ENCODE results near the gene GZMH. TPM values are rescaled to one million over a fixed set of nuclear protein-coding genes. Genes with fewer than 3 reads are reported as not detected.
A peak's percentile ranks its signal among the peaks of the same experiment; 100 is the strongest.
"Not testable (repeated sequence)": the region's sequence is repeated elsewhere in the genome, so short reads cannot be mapped to it uniquely, and the experiment has no call there.

The GZMH gene, protein sequence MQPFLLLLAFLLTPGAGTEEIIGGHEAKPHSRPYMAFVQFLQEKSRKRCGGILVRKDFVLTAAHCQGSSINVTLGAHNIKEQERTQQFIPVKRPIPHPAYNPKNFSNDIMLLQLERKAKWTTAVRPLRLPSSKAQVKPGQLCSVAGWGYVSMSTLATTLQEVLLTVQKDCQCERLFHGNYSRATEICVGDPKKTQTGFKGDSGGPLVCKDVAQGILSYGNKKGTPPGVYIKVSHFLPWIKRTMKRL
- 10 to 100 TPM; 36.1 to 45.0 TPM for total RNA-seq

DNA sequence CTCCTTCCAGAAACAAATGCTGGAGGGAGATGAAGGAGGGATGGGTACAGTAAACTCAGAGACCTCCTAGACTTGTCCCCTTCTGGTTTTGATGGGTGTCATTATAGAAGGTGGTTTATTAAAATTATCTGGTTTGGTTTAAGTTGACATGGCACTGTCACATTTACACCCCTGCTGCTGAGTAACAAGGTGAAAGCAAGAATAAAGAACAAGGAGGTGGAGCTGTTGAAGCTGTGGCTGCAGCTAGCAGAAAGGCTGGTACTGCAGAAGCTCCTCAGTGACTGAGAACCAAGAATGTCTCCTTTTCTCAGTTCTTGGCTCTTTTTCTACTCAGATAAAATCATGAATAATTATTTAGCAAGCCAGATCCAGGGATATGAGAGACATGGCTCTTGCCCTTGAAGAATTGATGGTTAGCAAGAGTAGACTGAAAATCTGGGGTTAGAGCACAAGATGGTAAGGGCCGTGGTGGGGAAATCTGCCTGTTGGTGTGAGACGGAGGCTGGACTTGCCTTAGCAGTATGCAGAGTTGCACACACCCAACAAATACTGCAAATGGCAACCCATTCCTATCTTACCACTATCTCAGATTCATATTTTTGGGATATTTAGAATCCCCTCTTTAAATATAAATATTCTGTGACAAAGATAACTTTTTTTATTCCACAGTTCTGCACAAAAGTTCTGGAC lies at the start of gene GZMH:
TSS of gene GZMH (minus strand) at position 31 of the 690 bp plus-strand sequence. CDS start 72 bp downstream, outside the sequence.
- ATAC-seq, result peak; percentile 79
- H3K4me1 Mint-ChIP-seq, result peaks cover 61% of the 10 kb centered on the region
- intact Hi-C loops (cut with DNase I, micrococcal nuclease), result loop anchor here (5.0 kb wide), 1 partner anchor 127 kb away; no protein-coding TSS in a partner anchor

DNA sequence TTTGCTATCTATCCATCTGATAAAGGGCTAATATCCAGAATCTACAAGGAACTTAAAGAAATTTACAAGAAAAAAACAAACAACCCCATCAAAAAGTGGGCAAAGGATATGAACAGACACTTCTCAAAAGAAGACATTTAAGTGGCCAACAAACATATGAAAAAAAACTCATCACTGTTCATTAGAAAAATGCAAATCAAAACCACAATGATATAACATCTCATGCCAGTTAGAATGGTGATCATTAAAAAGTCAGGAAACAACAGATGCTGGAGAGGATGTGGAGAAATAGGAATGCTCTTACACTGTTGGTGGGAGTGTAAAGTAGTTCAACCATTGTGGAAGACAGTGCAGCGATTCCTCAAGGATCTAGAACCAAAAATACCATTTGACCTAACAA lies 38.9 kb upstream of the GZMH start:
- H3K27ac Mint-ChIP-seq; H3K36me3 Mint-ChIP-seq (ENCODE audit: low read depth); ATAC-seq; CTCF ChIA-PET; H3K4me3 Mint-ChIP-seq; H3K27me3 Mint-ChIP-seq; DNase-seq; POLR2A ChIA-PET; H3K4me1 Mint-ChIP-seq; intact Hi-C loops (cut with DNase I, micrococcal nuclease): not testable (repeated sequence)
- peaks cover 12% of the 10 kb centered on the region for H3K9me3 Mint-ChIP-seq (ENCODE audit: low read depth)

More for the DNA sequence above, at the start of gene GZMH:
- H3K27ac Mint-ChIP-seq, result peak within 1 kb of the TSS; percentile 55
- DNase-seq, result peak; percentile 50
- H3K9me3 Mint-ChIP-seq (ENCODE audit: low read depth), result no peaks in the 10 kb centered on the region
- H3K36me3 Mint-ChIP-seq (ENCODE audit: low read depth), result no peaks in the 10 kb centered on the region
- ChIA-PET CTCF (interaction anchor here (0.9 to 2.4 kb wide), 3 partner anchors 53 to 69 kb away, joined by 3 to 9 read pairs (median 5); no protein-coding TSS in a partner anchor), POLR2A (no interaction called here)
- H3K27me3 Mint-ChIP-seq, result no peaks in the 10 kb centered on the region
- peak within 1 kb of the TSS; percentile 66 for H3K4me3 Mint-ChIP-seq

GRCh38 chr14:24639905-24640304 lies 30.4 kb upstream of the GZMH start:
- CTCF ChIA-PET, result interaction anchor here (1.0 kb wide), 1 partner anchor 13 kb away, joined by 4 read pairs; no protein-coding TSS in a partner anchor
- H3K9me3 Mint-ChIP-seq (ENCODE audit: low read depth), result no peaks in the 10 kb centered on the region
- H3K4me3 Mint-ChIP-seq, result no peak overlapping the region
- ATAC-seq, result peak; percentile 74
- H3K27me3 Mint-ChIP-seq, result peaks cover 2% of the 10 kb centered on the region
- H3K4me1 Mint-ChIP-seq, result peaks cover 26% of the 10 kb centered on the region
- no peak for DNase-seq
- H3K36me3 Mint-ChIP-seq (ENCODE audit: low read depth), result no peaks in the 10 kb centered on the region
- intact Hi-C loops (cut with DNase I, micrococcal nuclease), result no loop called here
- POLR2A ChIA-PET, result no interaction called here
- peak overlapping the region; percentile 51 for H3K27ac Mint-ChIP-seq

DNA sequence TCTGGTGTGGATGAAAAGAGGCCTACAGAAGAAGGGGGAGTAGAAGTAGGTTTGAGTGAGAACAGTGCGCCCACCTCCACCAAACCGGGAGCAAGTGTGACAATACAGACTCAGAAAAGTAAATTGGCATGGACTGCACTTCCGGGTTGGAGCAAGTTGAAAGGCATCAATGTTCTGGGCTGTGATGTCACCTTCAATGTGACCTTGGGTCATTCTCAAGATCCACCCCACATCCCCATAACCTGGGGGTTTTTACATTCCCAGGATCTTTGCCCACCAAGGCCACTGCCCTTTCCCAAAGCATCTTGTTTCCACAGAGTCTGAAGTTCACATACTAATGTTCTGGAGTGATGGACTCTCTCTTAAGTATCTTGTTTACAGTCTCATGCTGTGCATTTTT lies 29.8 kb upstream of the GZMH start:
- H3K27me3 Mint-ChIP-seq, result peaks cover 2% of the 10 kb centered on the region
- H3K4me1 Mint-ChIP-seq, result peaks cover 28% of the 10 kb centered on the region
- no peaks in the 10 kb centered on the region for H3K9me3 Mint-ChIP-seq (ENCODE audit: low read depth)
- no peak overlapping the region for H3K4me3 Mint-ChIP-seq
- H3K36me3 Mint-ChIP-seq (ENCODE audit: low read depth), result peaks cover 2% of the 10 kb centered on the region
- peak overlapping the region; percentile 51 for H3K27ac Mint-ChIP-seq
- POLR2A ChIA-PET, result no interaction called here
- ATAC-seq (no peak), DNase-seq (no peak)
- intact Hi-C loops (cut with DNase I, micrococcal nuclease), result no loop called here
- CTCF ChIA-PET, result no interaction called here

DNA sequence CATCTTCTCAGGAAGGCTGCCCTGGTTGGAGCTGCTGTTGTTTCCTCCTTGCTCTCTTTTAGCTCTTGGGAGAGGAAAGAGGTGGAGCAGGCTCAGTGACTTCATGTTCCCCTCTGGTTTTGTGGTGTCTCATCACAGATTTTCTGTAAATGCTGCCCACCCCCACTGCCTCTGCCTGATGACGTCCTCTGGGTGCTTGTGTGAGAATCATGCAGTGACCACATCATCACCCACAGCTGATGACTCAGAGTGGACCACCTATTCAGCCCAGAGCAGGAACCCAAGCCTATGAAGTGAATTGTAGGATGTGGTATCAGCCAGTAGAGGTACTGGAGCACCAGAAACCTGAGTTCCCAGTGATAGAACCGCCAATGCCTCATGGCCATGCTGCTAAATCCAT lies 24.7 kb upstream of the GZMH start, which contains the start of gene GZMB:
TSS of gene GZMB (minus strand) at position 33 of the 400 bp plus-strand sequence. CDS start at position 3, 30 bp downstream.
- Mint-ChIP-seq H3K9me3 (ENCODE audit: low read depth) (no peaks in the 10 kb centered on the region), H3K36me3 (ENCODE audit: low read depth) (peaks cover 38% of the 10 kb centered on the region), H3K4me1 (peaks cover 17% of the 10 kb centered on the region), H3K4me3 (peak within 1 kb of the TSS; percentile 78), H3K27ac (peak within 1 kb of the TSS; percentile 90), H3K27me3 (peaks cover 2% of the 10 kb centered on the region)
- ChIA-PET POLR2A (interaction anchor here (0.6 to 1.5 kb wide), 3 partner anchors 26 to 40 kb away, joined by 3 to 9 read pairs (median 5); no protein-coding TSS in a partner anchor), CTCF (interaction anchor here (0.6 to 1.1 kb wide), 4 partner anchors 29 to 100 kb away, joined by 3 read pairs; no protein-coding TSS in a partner anchor)
- DNase-seq (peak; percentile 90), ATAC-seq (peak; percentile 82)
- intact Hi-C loops (cut with DNase I, micrococcal nuclease), result loop anchor here (1.0 kb wide), 3 partner anchors 31 to 59 kb away; no protein-coding TSS in a partner anchor

- Mint-ChIP-seq H3K4me3 (peak overlapping the region; percentile 78), H3K4me1 (peaks cover 17% of the 10 kb centered on the region), H3K36me3 (ENCODE audit: low read depth) (peaks cover 38% of the 10 kb centered on the region), H3K27me3 (peaks cover 2% of the 10 kb centered on the region), H3K9me3 (ENCODE audit: low read depth) (no peaks in the 10 kb centered on the region), H3K27ac (peak overlapping the region; percentile 88)
- ChIA-PET POLR2A (interaction anchor here (0.6 to 1.5 kb wide), 2 partner anchors 27 to 32 kb away, joined by 3 to 5 read pairs; no protein-coding TSS in a partner anchor), CTCF (interaction anchor here (0.6 to 0.7 kb wide), 3 partner anchors 28 to 101 kb away, joined by 3 read pairs; no protein-coding TSS in a partner anchor)
- ATAC-seq (no peak), DNase-seq (no peak)
- intact Hi-C loops (cut with DNase I, micrococcal nuclease), result no loop called here
Measured at GRCh38 chr14:24633353-24633752, 23.9 kb upstream of the GZMH start.

DNA sequence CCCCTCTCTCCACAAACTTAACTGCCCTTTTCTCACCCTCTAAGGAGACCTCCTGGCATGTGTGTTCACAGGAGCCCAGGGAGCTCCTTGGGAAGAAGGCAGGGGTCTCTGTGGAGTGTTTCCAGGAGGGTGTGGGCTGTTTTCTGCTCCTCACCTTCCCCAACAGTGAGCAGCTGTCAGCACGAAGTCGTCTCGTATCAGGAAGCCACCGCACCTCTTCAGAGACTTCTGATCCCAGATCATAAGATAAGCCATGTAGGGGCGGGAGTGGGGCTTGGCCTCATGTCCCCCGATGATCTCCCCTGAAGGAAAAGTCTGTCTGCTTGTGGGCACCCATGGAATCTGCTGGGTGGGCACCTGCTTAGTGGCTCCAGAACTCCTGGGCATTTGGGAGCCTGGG lies 23.3 kb upstream of the GZMH start:
- Mint-ChIP-seq H3K36me3 (ENCODE audit: low read depth) (peaks cover 38% of the 10 kb centered on the region), H3K4me1 (peaks cover 17% of the 10 kb centered on the region), H3K27ac (peak overlapping the region; percentile 88), H3K4me3 (peak overlapping the region; percentile 78), H3K9me3 (ENCODE audit: low read depth) (no peaks in the 10 kb centered on the region), H3K27me3 (peaks cover 2% of the 10 kb centered on the region)
- POLR2A ChIA-PET, result no interaction called here
- CTCF ChIA-PET, result no interaction called here
- intact Hi-C loops (cut with DNase I, micrococcal nuclease), result no loop called here
- ATAC-seq (no peak), DNase-seq (no peak)

DNA sequence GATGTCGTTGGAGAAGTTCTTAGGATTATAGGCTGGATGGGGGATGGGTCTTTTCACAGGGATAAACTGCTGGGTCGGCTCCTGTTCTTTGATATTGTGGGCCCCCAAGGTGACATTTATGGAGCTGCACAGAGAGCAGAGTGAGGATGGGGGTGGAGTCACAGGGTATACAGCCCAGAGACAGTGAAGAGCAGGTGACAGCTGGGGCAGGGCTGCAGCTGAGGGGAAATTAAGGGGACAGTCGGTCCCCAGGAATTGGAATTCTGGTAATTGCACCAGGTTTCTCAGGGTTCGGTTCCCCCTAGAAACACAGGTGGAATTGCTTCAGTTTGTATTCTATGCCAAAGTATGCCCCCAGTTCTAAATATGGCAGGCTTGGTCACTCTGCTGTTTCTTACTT lies 22.9 kb upstream of the GZMH start:
- H3K4me1 Mint-ChIP-seq, result peaks cover 17% of the 10 kb centered on the region
- POLR2A ChIA-PET, result no interaction called here
- peak overlapping the region; percentile 88 for H3K27ac Mint-ChIP-seq
- CTCF ChIA-PET, result no interaction called here
- H3K4me3 Mint-ChIP-seq, result peak overlapping the region; percentile 78
- peaks cover 2% of the 10 kb centered on the region for H3K27me3 Mint-ChIP-seq
- DNase-seq (no peak), ATAC-seq (no peak)
- intact Hi-C loops (cut with DNase I, micrococcal nuclease), result no loop called here
- no peaks in the 10 kb centered on the region for H3K9me3 Mint-ChIP-seq (ENCODE audit: low read depth)
- peaks cover 38% of the 10 kb centered on the region for H3K36me3 Mint-ChIP-seq (ENCODE audit: low read depth)

GRCh38 chr14:24631749-24632335 lies 22.4 kb upstream of the GZMH start:
- no peak for DNase-seq
- intact Hi-C loops (cut with DNase I, micrococcal nuclease), result loop anchor here in 1 of 2 experiments (2.0 kb wide), 1 partner anchor 27 kb away; no protein-coding TSS in a partner anchor
- POLR2A ChIA-PET, result no interaction called here

GRCh38 chr14:24630872-24631477 lies 21.5 kb upstream of the GZMH start:
- POLR2A ChIA-PET, result no interaction called here

More at GRCh38 chr14:24631749-24632335, 22.4 kb upstream of the GZMH start:
- CTCF ChIA-PET, result interaction anchor here (1.3 kb wide), 1 partner anchor 36 kb away, joined by 4 read pairs; no protein-coding TSS in a partner anchor
- Mint-ChIP-seq H3K9me3 (ENCODE audit: low read depth) (no peaks in the 10 kb centered on the region), H3K4me1 (peaks cover 17% of the 10 kb centered on the region), H3K4me3 (peak overlapping the region; percentile 78), H3K36me3 (ENCODE audit: low read depth) (peaks cover 38% of the 10 kb centered on the region), H3K27ac (peak overlapping the region; percentile 88), H3K27me3 (peaks cover 2% of the 10 kb centered on the region)
- ATAC-seq, result no peak

More at GRCh38 chr14:24630872-24631477, 21.5 kb upstream of the GZMH start:
- H3K36me3 Mint-ChIP-seq (ENCODE audit: low read depth), result peaks cover 38% of the 10 kb centered on the region
- no peak for DNase-seq
- peaks cover 12% of the 10 kb centered on the region for H3K4me1 Mint-ChIP-seq
- ATAC-seq, result peak; percentile 1
- CTCF ChIA-PET, result interaction anchor here (0.6 to 1.3 kb wide), 3 partner anchors 20 to 154 kb away, joined by 3 to 4 read pairs (median 3); no protein-coding TSS in a partner anchor
- peak overlapping the region; percentile 78 for H3K4me3 Mint-ChIP-seq
- intact Hi-C loops (cut with DNase I, micrococcal nuclease), result loop anchor here in 1 of 2 experiments (2.0 kb wide), 1 partner anchor 26 kb away; no protein-coding TSS in a partner anchor
- peak overlapping the region; percentile 88 for H3K27ac Mint-ChIP-seq
- H3K9me3 Mint-ChIP-seq (ENCODE audit: low read depth), result no peaks in the 10 kb centered on the region
- no peaks in the 10 kb centered on the region for H3K27me3 Mint-ChIP-seq
